HEK293 (cell line): ENCODE results near the gene PRKCE.

ENCODE experiments used
- CTCF ChIA-PET: fragments of 350-600 bp; formaldehyde crosslinking; extraction: SDS; loops from one replicate; lab custom pipeline; 2021; ENCODE audit warnings: antibody characterized with exemption; lab: Yijun Ruan, JAX
- POLR2A ChIA-PET: fragments of 300-600 bp; formaldehyde crosslinking; extraction: SDS; loops from one replicate; lab custom pipeline; 2020; ENCODE audit warnings: antibody characterized with exemption, inconsistent platforms; lab: Yijun Ruan, JAX
- H3K27ac ChIP-seq: fragments of 200-500 bp; sonication (Bioruptor generic); 2 replicates; pipeline ENCODE4 v1.5.1; 2014; ENCODE audit warnings: low read depth, low read length, control low read depth, inconsistent platforms; ENCODE audit errors: extremely low read depth
- H3K36me3 ChIP-seq, 2 experiments: fragments of 200-500 bp in 1 of 2; sonication (Bioruptor generic) in 1 of 2; 1 replicate in 1 of 2; 2 replicates in 1 of 2; pipeline ENCODE4 v1.5.1; 2014 to 2017; ENCODE audit warnings: inconsistent platforms in 2 of 2, low read length in 2 of 2; ENCODE audit not compliant: control insufficient read depth in 2 of 2, insufficient read depth in 1 of 2
- H3K4me1 ChIP-seq: fragments of 200-500 bp; sonication (Bioruptor generic); 2 replicates; pipeline ENCODE4 v1.5.1; 2014; ENCODE audit warnings: mild to moderate bottlenecking, low read length, inconsistent platforms; ENCODE audit not compliant: control insufficient read depth, insufficient read depth
- H3K4me3 ChIP-seq: 2 replicates; pipeline ENCODE4 v1.5.1; 2011; ENCODE audit warnings: low read depth, mild to moderate bottlenecking, control low read depth, low read length, moderate library complexity
- H3K9me3 ChIP-seq: fragments of 200-500 bp; sonication (Bioruptor generic); 2 replicates; pipeline ENCODE4 v1.5.1; 2014; ENCODE audit warnings: low read depth, low read length, inconsistent platforms; ENCODE audit not compliant: control insufficient read depth, insufficient read depth
- BCL6B ChIP-seq: fragments of 450-650 bp; formaldehyde crosslinking; IDR thresholded peaks from 2 replicates; pipeline ENCODE4 v1.5.1; 2017; ENCODE audit warnings: missing biosample characterization, missing genetic modification characterization
- HOXA7 ChIP-seq: sonication (generic); formaldehyde crosslinking; IDR thresholded peaks from 2 replicates; pipeline ENCODE4 v1.8.1; 2022; ENCODE audit warnings: missing genetic modification reagents, borderline replicate concordance
- SETDB1 ChIP-seq: IDR thresholded peaks from one replicate; pipeline ENCODE4 v1.6.1; 2017; ENCODE audit warnings: mild to moderate bottlenecking, low read length, moderate library complexity, mixed read lengths; ENCODE audit not compliant: insufficient read length
- SP7 ChIP-seq: fragments of 450-650 bp; formaldehyde crosslinking; IDR thresholded peaks from 2 replicates; pipeline ENCODE4 v1.5.1; 2016; ENCODE audit warnings: missing biosample characterization, missing genetic modification characterization
- ZNF155 ChIP-seq: fragments of 450-650 bp; formaldehyde crosslinking; IDR thresholded peaks from 2 replicates; pipeline ENCODE4 v1.5.1; 2016; ENCODE audit warnings: missing biosample characterization, missing genetic modification characterization
- ZNF157 ChIP-seq: fragments of 450-650 bp; formaldehyde crosslinking; IDR thresholded peaks from 2 replicates; pipeline ENCODE4 v1.5.1; 2016; ENCODE audit warnings: missing biosample characterization, missing genetic modification characterization
- ZNF202 ChIP-seq: fragments of 450-650 bp; formaldehyde crosslinking; IDR thresholded peaks from 2 replicates; pipeline ENCODE4 v1.5.1; 2016; ENCODE audit warnings: missing biosample characterization, missing genetic modification characterization, borderline replicate concordance
- ZNF211 ChIP-seq: fragments of 450-650 bp; formaldehyde crosslinking; IDR thresholded peaks from 2 replicates; pipeline ENCODE4 v1.5.1; 2016; ENCODE audit warnings: low read depth, missing biosample characterization, missing genetic modification characterization
- ZNF280C ChIP-seq: fragments of 450-650 bp; formaldehyde crosslinking; IDR thresholded peaks from 2 replicates; pipeline ENCODE4 v1.5.1; 2016; ENCODE audit warnings: missing biosample characterization, missing genetic modification characterization
- ZNF580 ChIP-seq: fragments of 450-650 bp; formaldehyde crosslinking; IDR thresholded peaks from 2 replicates; pipeline ENCODE4 v1.5.1; 2016; ENCODE audit warnings: missing biosample characterization, missing genetic modification characterization
- ZNF610 ChIP-seq: fragments of 450-650 bp; formaldehyde crosslinking; IDR thresholded peaks from 2 replicates; pipeline ENCODE4 v1.5.1; 2016; ENCODE audit warnings: missing biosample characterization, missing genetic modification characterization, borderline replicate concordance
- ZNF707 ChIP-seq: fragments of 450-650 bp; formaldehyde crosslinking; IDR thresholded peaks from 2 replicates; pipeline ENCODE4 v1.5.1; 2016; ENCODE audit warnings: missing biosample characterization, missing genetic modification characterization
- ZNF768 ChIP-seq: fragments of 450-650 bp; formaldehyde crosslinking; IDR thresholded peaks from 2 replicates; pipeline ENCODE4 v1.5.1; 2018; ENCODE audit warnings: missing biosample characterization, mild to moderate bottlenecking, missing genetic modification characterization
- ZNF776 ChIP-seq: fragments of 450-650 bp; formaldehyde crosslinking; IDR thresholded peaks from 2 replicates; pipeline ENCODE4 v1.5.0; 2017; ENCODE audit warnings: missing biosample characterization, missing genetic modification characterization, borderline replicate concordance
- ZNF792 ChIP-seq: fragments of 450-650 bp; formaldehyde crosslinking; IDR thresholded peaks from 2 replicates; pipeline ENCODE4 v1.5.1; 2016; ENCODE audit warnings: missing biosample characterization, missing genetic modification characterization
- ZSCAN4 ChIP-seq: fragments of 450-650 bp; formaldehyde crosslinking; IDR thresholded peaks from 2 replicates; pipeline ENCODE4 v1.5.1; 2017; ENCODE audit warnings: missing biosample characterization, missing genetic modification characterization
- ZXDB ChIP-seq: fragments of 450-650 bp; formaldehyde crosslinking; IDR thresholded peaks from 2 replicates; pipeline ENCODE4 v1.5.1; 2016; ENCODE audit warnings: missing biosample characterization, missing genetic modification characterization
- TF ChIP-seq, protein P1 (sequence below): fragments of 450-650 bp; formaldehyde crosslinking; IDR thresholded peaks from 2 replicates; pipeline ENCODE4 v1.5.1; 2017; ENCODE audit warnings: missing biosample characterization, missing genetic modification characterization
- TF ChIP-seq, protein P2 (sequence below): fragments of 450-650 bp; formaldehyde crosslinking; IDR thresholded peaks from 2 replicates; pipeline ENCODE4 v1.5.1; 2016; ENCODE audit warnings: missing biosample characterization, missing genetic modification characterization

The PRKCE gene

DNA sequence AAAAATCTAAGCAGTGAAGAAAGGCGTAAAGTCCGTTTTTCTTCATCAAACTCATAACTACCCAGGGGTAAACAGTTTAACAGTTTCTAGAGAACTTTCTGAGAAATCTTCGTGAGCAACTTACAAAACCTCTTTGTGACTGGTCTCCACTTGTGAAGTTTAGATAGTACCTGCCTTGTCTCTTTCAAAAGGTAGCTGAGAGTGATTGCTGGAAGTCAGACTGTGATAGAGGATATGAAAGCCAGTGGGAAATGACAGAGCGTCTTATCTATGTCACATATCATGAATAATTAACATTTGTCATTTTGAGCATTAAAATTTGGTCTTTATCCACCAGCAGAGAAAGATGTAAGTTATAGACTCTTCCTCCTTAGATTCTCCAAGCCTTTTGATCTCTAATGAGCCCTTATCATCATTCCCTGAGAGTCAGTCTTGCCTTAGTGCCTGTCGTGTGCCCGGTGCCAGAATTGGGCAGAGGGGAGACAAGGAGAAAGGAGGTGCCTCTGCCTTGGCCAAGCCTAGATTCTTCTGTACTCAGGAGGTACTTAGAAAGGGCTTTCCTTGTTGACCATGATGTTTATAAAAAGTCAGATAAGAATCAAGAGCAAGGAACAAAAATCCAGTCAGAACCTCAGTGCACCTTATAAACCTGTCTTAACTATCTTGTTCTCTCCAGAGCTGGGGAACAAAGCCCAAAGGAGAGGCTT is 440.6 kb downstream of the PRKCE start:
- Histone ChIP-seq H3K9me3 (no peaks in the 10 kb centered on the region), H3K4me3 (no peak overlapping the region), H3K4me1 (no peaks in the 10 kb centered on the region), H3K27ac (no peak overlapping the region), H3K36me3 (peaks cover 0 to 8% of the 10 kb centered on the region in 2 experiments; a peak in 2 of 3 replicates)
- TF ChIP-seq ZNF580 (tag by site-specific recombination): no peak
- no peak for TF ChIP-seq ZNF211 (tag by site-specific recombination)
- TF ChIP-seq ZSCAN4 (tag by site-specific recombination): no peak
- no peak for TF ChIP-seq ZNF768 (tag by site-specific recombination)
- TF ChIP-seq BCL6B (tag by site-specific recombination): no peak
- TF ChIP-seq, protein P1, sequence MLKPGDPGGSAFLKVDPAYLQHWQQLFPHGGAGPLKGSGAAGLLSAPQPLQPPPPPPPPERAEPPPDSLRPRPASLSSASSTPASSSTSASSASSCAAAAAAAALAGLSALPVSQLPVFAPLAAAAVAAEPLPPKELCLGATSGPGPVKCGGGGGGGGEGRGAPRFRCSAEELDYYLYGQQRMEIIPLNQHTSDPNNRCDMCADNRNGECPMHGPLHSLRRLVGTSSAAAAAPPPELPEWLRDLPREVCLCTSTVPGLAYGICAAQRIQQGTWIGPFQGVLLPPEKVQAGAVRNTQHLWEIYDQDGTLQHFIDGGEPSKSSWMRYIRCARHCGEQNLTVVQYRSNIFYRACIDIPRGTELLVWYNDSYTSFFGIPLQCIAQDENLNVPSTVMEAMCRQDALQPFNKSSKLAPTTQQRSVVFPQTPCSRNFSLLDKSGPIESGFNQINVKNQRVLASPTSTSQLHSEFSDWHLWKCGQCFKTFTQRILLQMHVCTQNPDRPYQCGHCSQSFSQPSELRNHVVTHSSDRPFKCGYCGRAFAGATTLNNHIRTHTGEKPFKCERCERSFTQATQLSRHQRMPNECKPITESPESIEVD (tag by site-specific recombination): no peak
- TF ChIP-seq SP7 (tag by site-specific recombination): no peak
- no peak for TF ChIP-seq ZNF157 (tag by site-specific recombination)
- CTCF ChIA-PET: interaction anchor here (1.0 to 1.1 kb wide), 3 partner anchors 10 to 37 kb away, joined by 3 to 4 read pairs (median 3); no protein-coding TSS in a partner anchor
- POLR2A ChIA-PET: interaction anchor here (1.5 kb wide), 1 partner anchor 205 kb away, joined by 4 read pairs; the partner anchor contains the start of gene EPAS1

DNA sequence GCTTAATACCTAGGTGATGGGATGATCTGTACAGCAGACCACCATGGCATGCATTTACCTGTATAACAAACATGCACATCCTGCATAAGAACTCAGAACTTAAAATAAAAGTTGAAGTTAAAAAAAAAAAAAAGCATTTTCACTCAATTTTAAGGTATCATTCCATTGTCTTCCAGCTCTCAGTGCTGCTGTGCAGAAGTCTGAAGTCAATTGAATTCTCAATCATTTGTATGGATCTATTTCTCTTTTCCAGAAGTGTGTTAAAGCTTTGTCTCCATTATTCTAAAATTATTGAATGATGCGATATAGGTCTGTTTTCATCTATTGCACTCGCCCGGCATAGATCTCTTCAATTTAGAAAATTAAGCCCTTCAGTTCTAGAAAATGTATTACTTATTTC is 443.2 kb downstream of the PRKCE start:
- TF ChIP-seq ZNF155 (tag by site-specific recombination) (no peak), SETDB1 (peak; percentile 21)
- Histone ChIP-seq H3K9me3 (no peaks in the 10 kb centered on the region), H3K4me3 (no peak overlapping the region), H3K36me3 (no peaks in the 10 kb centered on the region), H3K27ac (no peak overlapping the region), H3K4me1 (peaks cover 6% of the 10 kb centered on the region; the same call in 1 of the 2 replicates)
- CTCF ChIA-PET: interaction anchor here (0.7 kb wide), 1 partner anchor 271 kb away, joined by 8 read pairs; no protein-coding TSS in a partner anchor
- POLR2A ChIA-PET: no interaction called here

DNA sequence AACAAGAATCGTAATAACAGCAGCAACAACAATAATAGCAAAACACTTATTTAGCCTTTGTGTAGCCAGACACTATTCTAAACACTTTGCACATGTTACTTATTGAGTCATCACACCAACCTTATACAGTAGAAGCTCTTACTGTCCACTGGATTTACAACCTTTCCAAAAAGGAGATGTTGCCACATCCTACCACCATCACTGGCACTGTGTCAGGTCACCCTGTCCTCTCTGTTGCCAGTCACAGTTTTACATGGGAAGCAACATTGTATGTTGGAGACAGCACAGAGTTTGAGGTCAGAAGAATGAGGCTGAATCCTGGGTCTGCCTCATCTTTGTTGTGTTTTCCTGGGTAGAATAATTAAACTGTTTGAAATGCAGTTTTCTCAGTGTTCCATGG is 444.4 kb downstream of the PRKCE start:
- Histone ChIP-seq H3K36me3 (no peaks in the 10 kb centered on the region), H3K4me3 (no peak overlapping the region), H3K4me1 (peaks cover 6% of the 10 kb centered on the region; the same call in 1 of the 2 replicates), H3K27ac (no peak overlapping the region), H3K9me3 (no peaks in the 10 kb centered on the region)
- POLR2A ChIA-PET: no interaction called here
- CTCF ChIA-PET: no interaction called here
- TF ChIP-seq ZNF610 (tag by site-specific recombination) (no peak), ZNF707 (tag by site-specific recombination) (no peak), ZNF280C (tag by site-specific recombination) (no peak), ZXDB (tag by site-specific recombination) (no peak), BCL6B (tag by site-specific recombination) (no peak), ZNF792 (tag by site-specific recombination) (no peak), HOXA7 (CRISPR knock-in tag) (no peak), ZNF202 (tag by site-specific recombination) (no peak), ZNF776 (no peak)
- TF ChIP-seq, protein P2, sequence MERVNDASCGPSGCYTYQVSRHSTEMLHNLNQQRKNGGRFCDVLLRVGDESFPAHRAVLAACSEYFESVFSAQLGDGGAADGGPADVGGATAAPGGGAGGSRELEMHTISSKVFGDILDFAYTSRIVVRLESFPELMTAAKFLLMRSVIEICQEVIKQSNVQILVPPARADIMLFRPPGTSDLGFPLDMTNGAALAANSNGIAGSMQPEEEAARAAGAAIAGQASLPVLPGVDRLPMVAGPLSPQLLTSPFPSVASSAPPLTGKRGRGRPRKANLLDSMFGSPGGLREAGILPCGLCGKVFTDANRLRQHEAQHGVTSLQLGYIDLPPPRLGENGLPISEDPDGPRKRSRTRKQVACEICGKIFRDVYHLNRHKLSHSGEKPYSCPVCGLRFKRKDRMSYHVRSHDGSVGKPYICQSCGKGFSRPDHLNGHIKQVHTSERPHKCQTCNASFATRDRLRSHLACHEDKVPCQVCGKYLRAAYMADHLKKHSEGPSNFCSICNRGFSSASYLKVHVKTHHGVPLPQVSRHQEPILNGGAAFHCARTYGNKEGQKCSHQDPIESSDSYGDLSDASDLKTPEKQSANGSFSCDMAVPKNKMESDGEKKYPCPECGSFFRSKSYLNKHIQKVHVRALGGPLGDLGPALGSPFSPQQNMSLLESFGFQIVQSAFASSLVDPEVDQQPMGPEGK (tag by site-specific recombination): no peak
